Lung (tissue), 12 donors: ENCODE measurements around the gene MAP3K10. TPM values are rescaled to one million over a fixed set of nuclear protein-coding genes. Genes with fewer than 3 reads are reported as not detected.

Source experiments
- ATAC-seq: fragments of 200-7000 bp; cut with Tn5 transposase; one replicate; pipeline ENCODE4 v1.9.1; 2020; ENCODE audit warnings: moderate number of reproducible peaks; ENCODE audit not compliant: insufficient read depth, low FRiP score
- DNase-seq, 3 donors: peaks; one replicate each; pipeline ENCODE4 v3.0.0-alpha.2; 2013 to 2017
- H3K27ac ChIP-seq, 2 donors: one replicate each; pipeline ENCODE4 v1.5.1; 2013; ENCODE audit warnings: mild to moderate bottlenecking in 2 of 2, moderate library complexity in 2 of 2, control low read depth in 1 of 2, inconsistent platforms in 1 of 2, low read depth in 1 of 2, low read length in 1 of 2
- H3K27me3 ChIP-seq, 3 donors: one replicate each; pipeline ENCODE4 v1.5.1; 2013; ENCODE audit warnings: low read length in 2 of 3; ENCODE audit not compliant: control insufficient read depth in 3 of 3, insufficient read depth in 3 of 3
- H3K36me3 ChIP-seq, 4 donors: one replicate each; pipeline ENCODE4 v1.5.1; 2013; ENCODE audit warnings: low read length in 4 of 4, mild to moderate bottlenecking in 1 of 4, moderate library complexity in 1 of 4; ENCODE audit not compliant: control insufficient read depth in 4 of 4, insufficient read depth in 4 of 4
- H3K4me1 ChIP-seq, 5 donors: one replicate each; pipeline ENCODE4 v1.5.1; 2013; ENCODE audit warnings: low read length in 5 of 5, mild to moderate bottlenecking in 2 of 5, moderate library complexity in 1 of 5; ENCODE audit not compliant: control insufficient read depth in 5 of 5, insufficient read depth in 5 of 5
- H3K4me3 ChIP-seq: one replicate; pipeline ENCODE4 v1.5.1; 2013; ENCODE audit warnings: mild to moderate bottlenecking, control low read depth, moderate library complexity
- H3K9ac ChIP-seq, 2 donors: one replicate each; pipeline ENCODE4 v1.5.1; 2013; ENCODE audit warnings: low read length in 2 of 2, control low read depth in 1 of 2; ENCODE audit not compliant: insufficient read depth in 1 of 2
- H3K9me3 ChIP-seq, 4 donors: one replicate each; pipeline ENCODE4 v1.5.1; 2013; ENCODE audit warnings: low read length in 3 of 4, mild to moderate bottlenecking in 1 of 4, moderate library complexity in 1 of 4; ENCODE audit not compliant: control insufficient read depth in 4 of 4, insufficient read depth in 3 of 4
- WGBS, 2 donors: extraction: QIAGEN DNeasy Blood & Tissue Kit; methylation state at CpG; one replicate each; pipeline ENCODE4 v1.1.7; 2013; 5-methylcytosine and 5-hydroxymethylcytosine counted together
- polyA plus RNA-seq, 2 donors: library from polyadenylated mRNA; stranded (reverse); fragments of 200-250 nt; gene quantifications; one replicate each; pipeline ENCODE4 v1.2.1, GENCODE V29; 2013
- total RNA-seq, 2 donors: library from RNA; depleted of rRNA in 1 of 2; stranded (reverse); fragments of >200 nt in 1 of 2; gene quantifications; one replicate each; pipeline ENCODE4 v1.2.1, GENCODE V29; 2014 to 2021
- TF ChIP-seq, protein P1 (sequence below): IDR thresholded peaks from 2 replicates; pipeline ENCODE4 v1.5.1; 2012; ENCODE audit warnings: mild to moderate bottlenecking; ENCODE audit errors: control extremely low read depth, extremely low read depth
- donor health status: control.
- donor health status: control.
- donor health status: Bipolar disorder and iron deficiency.
- donor health status: healthy.
- donor health status: DM: yes; HTN: yes; CAD: no.

Gene MAP3K10
- total and polyA plus RNA-seq, 4 donors = 4.4 to 18.0 (median 11.3) TPM

DNA sequence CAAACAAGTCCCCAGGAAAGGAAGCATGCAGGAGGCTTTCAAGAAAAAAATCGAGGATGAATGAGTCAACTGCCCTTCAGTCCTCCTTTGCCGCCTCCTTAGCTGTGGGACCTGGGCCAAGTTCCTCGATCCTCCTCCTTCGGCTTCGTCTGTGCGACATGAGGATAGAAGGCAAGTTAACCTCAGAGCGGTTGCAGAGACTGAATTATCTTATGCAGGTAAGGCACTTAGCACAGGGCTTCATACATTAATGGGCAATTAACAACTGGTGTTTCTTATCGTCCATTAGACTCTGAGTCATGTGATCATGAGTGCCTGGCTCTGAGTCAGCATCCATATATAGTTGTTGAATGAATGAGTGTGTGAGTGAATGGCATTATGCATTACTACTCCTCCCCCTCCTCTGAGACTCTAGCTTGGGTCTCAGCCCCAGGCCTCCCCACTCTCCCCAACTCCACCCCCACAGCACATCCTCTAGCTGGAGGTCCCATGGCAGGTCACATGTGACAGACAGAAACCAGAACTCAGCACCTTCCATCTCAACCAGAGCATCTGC lies 28.6 kb downstream of the MAP3K10 start:
- Histone ChIP-seq H3K4me3 (no peak overlapping the region), H3K9me3 (no peaks in the 10 kb centered on the region), H3K27ac (no peak overlapping the region), H3K36me3 (no peaks in the 10 kb centered on the region), H3K27me3 (peaks cover 6 to 47% (median 43%) of the 10 kb centered on the region in 3 donors), H3K4me1 (peaks cover 0 to 15% (median 0%) of the 10 kb centered on the region in 5 donors), H3K9ac (no peak overlapping the region)
- DNase-seq = no peak
- 30 to 40% methylated on average over 8 of the region's 8 CpGs for WGBS, 2 donors
- ATAC-seq = no peak
- TF ChIP-seq, protein P1, sequence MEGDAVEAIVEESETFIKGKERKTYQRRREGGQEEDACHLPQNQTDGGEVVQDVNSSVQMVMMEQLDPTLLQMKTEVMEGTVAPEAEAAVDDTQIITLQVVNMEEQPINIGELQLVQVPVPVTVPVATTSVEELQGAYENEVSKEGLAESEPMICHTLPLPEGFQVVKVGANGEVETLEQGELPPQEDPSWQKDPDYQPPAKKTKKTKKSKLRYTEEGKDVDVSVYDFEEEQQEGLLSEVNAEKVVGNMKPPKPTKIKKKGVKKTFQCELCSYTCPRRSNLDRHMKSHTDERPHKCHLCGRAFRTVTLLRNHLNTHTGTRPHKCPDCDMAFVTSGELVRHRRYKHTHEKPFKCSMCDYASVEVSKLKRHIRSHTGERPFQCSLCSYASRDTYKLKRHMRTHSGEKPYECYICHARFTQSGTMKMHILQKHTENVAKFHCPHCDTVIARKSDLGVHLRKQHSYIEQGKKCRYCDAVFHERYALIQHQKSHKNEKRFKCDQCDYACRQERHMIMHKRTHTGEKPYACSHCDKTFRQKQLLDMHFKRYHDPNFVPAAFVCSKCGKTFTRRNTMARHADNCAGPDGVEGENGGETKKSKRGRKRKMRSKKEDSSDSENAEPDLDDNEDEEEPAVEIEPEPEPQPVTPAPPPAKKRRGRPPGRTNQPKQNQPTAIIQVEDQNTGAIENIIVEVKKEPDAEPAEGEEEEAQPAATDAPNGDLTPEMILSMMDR = no peak

DNA sequence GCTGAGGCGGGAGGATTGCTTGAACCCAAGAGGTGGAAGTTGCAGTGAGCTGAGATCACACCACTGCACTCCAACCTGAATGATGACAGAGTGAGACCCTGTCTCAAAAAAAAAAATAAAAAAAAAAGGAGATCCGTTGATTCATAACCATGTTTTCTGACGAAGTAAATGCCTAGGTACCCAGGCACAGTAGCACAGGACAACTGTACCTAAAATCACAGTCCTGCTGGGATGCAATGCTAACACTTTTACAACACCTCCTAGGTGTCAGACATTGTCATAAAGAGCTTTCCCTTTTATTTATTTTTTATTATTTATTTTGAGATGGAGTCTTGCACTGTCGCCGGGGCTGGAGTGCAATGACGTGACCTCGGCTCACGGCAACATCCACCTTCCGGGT lies 29.4 kb downstream of the MAP3K10 start:
- peaks cover 6 to 54% (median 49%) of the 10 kb centered on the region in 3 donors for H3K27me3 ChIP-seq
- H3K36me3 ChIP-seq = no peaks in the 10 kb centered on the region
- TF ChIP-seq, protein P1 = no peak
- no peaks in the 10 kb centered on the region for H3K9me3 ChIP-seq
- H3K4me3 ChIP-seq = no peak overlapping the region
- H3K9ac ChIP-seq = no peak overlapping the region
- peaks cover 0 to 16% (median 0%) of the 10 kb centered on the region in 5 donors for H3K4me1 ChIP-seq
- ATAC-seq (no peak), DNase-seq (no peak)
- WGBS, 2 donors = 81 to 85% methylated on average over 9 of the region's 9 CpGs
- H3K27ac ChIP-seq = no peak overlapping the region

DNA sequence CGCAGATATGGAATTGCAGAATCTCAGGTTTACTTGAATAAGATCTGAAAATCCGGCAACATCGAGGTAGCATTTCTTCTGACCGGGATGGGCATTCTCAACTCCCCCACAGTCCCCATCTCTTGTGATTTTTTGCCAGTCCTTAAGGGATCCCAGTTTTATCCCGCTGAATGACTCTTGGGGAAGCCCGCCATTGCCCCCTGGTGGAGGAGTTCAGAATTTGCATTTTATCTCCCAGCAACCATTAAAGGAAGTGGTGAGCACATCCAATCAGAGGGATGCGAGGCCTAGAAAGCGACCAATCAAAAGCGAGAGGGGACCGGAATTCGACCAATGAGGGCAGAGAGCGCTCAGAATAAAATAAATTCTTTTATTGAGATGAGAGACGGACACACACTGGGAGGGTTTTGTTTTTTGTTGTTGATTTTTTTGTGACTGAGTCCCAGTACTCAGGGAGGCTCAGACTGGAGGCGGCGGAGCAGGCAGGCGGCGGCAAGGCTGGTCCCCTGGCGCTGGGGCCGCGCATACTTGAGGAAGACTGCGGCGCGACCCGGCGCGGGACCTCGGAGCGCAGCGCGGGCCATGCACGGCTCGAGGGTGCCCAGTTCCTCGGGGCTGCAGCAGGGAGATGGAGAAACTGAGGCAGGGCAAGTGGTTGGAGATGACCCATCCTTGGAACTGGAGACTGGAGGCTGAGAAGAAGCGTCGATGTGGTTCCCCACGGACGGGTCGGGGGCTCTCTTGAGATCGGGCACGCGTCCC lies 30.8 kb downstream of the MAP3K10 start:
- no peaks in the 10 kb centered on the region for H3K9me3 ChIP-seq
- DNase-seq (peak; percentile 77 to 86 (median 86)), ATAC-seq (peak; percentile 82)
- no peak overlapping the region for H3K4me3 ChIP-seq
- 56 to 63% methylated on average over 41 of the region's 41 CpGs for WGBS, 2 donors
- peaks cover 0 to 19% (median 0%) of the 10 kb centered on the region in 5 donors for H3K4me1 ChIP-seq
- no peaks in the 10 kb centered on the region for H3K36me3 ChIP-seq
- H3K9ac ChIP-seq = no peak overlapping the region
- H3K27me3 ChIP-seq = peaks cover 6 to 54% (median 43%) of the 10 kb centered on the region in 3 donors
- TF ChIP-seq, protein P1 = peak; percentile 90
- no peak overlapping the region for H3K27ac ChIP-seq
